GM23248 (cell line): ENCODE data around the gene CUL4B. TPM values are rescaled to one million over a fixed set of nuclear protein-coding genes. Genes with fewer than 3 reads are reported as not detected.
"Not testable (repeated sequence)": the region's sequence is repeated elsewhere in the genome, so short reads cannot be mapped to it uniquely, and the experiment has no call there.

Experiments
- DNase-seq: peaks from one replicate; pipeline ENCODE4 v3.0.0-alpha.2; 2015
- H2AFZ ChIP-seq: fragments of 200-600 bp; sonication (generic); 2 replicates; pipeline ENCODE4 v1.6.1; 2016; ENCODE audit warnings: antibody characterized with exemption
- H3F3A ChIP-seq: fragments of 200-600 bp; sonication (generic); 2 replicates; pipeline ENCODE4 v1.6.1; 2016; ENCODE audit warnings: mild to moderate bottlenecking, antibody characterized with exemption, mixed run types; ENCODE audit not compliant: insufficient read depth
- H3K27ac ChIP-seq: fragments of 200-600 bp; sonication (generic); 2 replicates; pipeline ENCODE4 v1.5.1; 2016; ENCODE audit warnings: mild to moderate bottlenecking
- H3K27me3 ChIP-seq: fragments of 200-600 bp; sonication (generic); replicated peaks from 2 replicates; pipeline ENCODE4 v1.6.1; 2016; ENCODE audit warnings: mild to moderate bottlenecking; ENCODE audit not compliant: insufficient read depth
- H3K36me3 ChIP-seq: fragments of 200-600 bp; sonication (generic); 2 replicates; pipeline ENCODE4 v1.6.1; 2016; ENCODE audit warnings: low read depth, mild to moderate bottlenecking
- H3K4me1 ChIP-seq: fragments of 200-600 bp; sonication (generic); 2 replicates; pipeline ENCODE4 v1.6.1; 2016; ENCODE audit warnings: mild to moderate bottlenecking; ENCODE audit not compliant: insufficient read depth
- H3K4me2 ChIP-seq: fragments of 200-600 bp; sonication (generic); one replicate; pipeline ENCODE4 v1.6.1; 2016; ENCODE audit warnings: mild to moderate bottlenecking; ENCODE audit not compliant: unreplicated experiment
- H3K4me3 ChIP-seq: fragments of 200-600 bp; sonication (generic); 2 replicates; pipeline ENCODE4 v1.5.1; 2016; ENCODE audit warnings: mild to moderate bottlenecking
- H3K79me2 ChIP-seq: fragments of 200-600 bp; sonication (generic); 2 replicates; pipeline ENCODE4 v1.6.1; 2016; ENCODE audit warnings: mild to moderate bottlenecking; ENCODE audit not compliant: insufficient read depth
- H3K9ac ChIP-seq: fragments of 200-600 bp; sonication (generic); 2 replicates; pipeline ENCODE4 v1.6.1; 2016; ENCODE audit warnings: mild to moderate bottlenecking
- H3K9me2 ChIP-seq: fragments of 200-600 bp; sonication (generic); 2 replicates; pipeline ENCODE4 v1.6.1; 2016; ENCODE audit warnings: mixed run types, mild to moderate bottlenecking, moderate library complexity; ENCODE audit not compliant: insufficient read depth
- H3K9me3 ChIP-seq: fragments of 200-600 bp; sonication (generic); one replicate; pipeline ENCODE4 v1.6.1; 2017; ENCODE audit warnings: low read depth
- H4K20me1 ChIP-seq: fragments of 200-600 bp; sonication (generic); 2 replicates; pipeline ENCODE4 v1.6.0; 2016; ENCODE audit not compliant: insufficient read depth
- EZH2 ChIP-seq: fragments of 200-600 bp; sonication (generic); IDR thresholded peaks from 2 replicates; pipeline ENCODE4 v1.6.1; 2018; ENCODE audit warnings: antibody characterized with exemption, mild to moderate bottlenecking; ENCODE audit not compliant: insufficient read depth, poor library complexity, severe bottlenecking
- EZH2phosphoT487 ChIP-seq: fragments of 200-600 bp; sonication (generic); IDR thresholded peaks from 2 replicates; pipeline ENCODE4 v1.6.1; 2018; ENCODE audit warnings: antibody characterized with exemption, moderate library complexity, mild to moderate bottlenecking, low read depth; ENCODE audit not compliant: insufficient read depth
- WGBS, 2 experiments: methylation state at CpG; one replicate each; pipeline ENCODE4 v1.1.6; 2015 to 2017; ENCODE audit warnings: low lambda C conversion rate in 2 of 2, low coverage in 1 of 2; ENCODE audit errors: missing lambda C conversion rate in 2 of 2; 5-methylcytosine and 5-hydroxymethylcytosine counted together
- in situ Hi-C: fragments of 300-500 bp; cut with MboI; formaldehyde crosslinking; loops from 2 replicates; pipeline ENCODE4 v1.15.0; 2020
- polyA plus RNA-seq: library from polyadenylated mRNA; unstranded; fragments of >200 nt; fragmentation: Nextera tagmentation; extraction: Ambion mirVana; gene quantifications from 2 replicates; pipeline ENCODE4 v1.2.1, GENCODE V29; 2016
- total RNA-seq: library from RNA; depleted of rRNA; stranded (reverse); fragments of >200 nt; shearing (Covaris generic); gene quantifications from 2 replicates; pipeline ENCODE4 v1.2.3, GENCODE V29; 2014

CUL4B gene
- total and polyA plus RNA-seq, 2 experiments from 2014 or later = 158 TPM

DNA sequence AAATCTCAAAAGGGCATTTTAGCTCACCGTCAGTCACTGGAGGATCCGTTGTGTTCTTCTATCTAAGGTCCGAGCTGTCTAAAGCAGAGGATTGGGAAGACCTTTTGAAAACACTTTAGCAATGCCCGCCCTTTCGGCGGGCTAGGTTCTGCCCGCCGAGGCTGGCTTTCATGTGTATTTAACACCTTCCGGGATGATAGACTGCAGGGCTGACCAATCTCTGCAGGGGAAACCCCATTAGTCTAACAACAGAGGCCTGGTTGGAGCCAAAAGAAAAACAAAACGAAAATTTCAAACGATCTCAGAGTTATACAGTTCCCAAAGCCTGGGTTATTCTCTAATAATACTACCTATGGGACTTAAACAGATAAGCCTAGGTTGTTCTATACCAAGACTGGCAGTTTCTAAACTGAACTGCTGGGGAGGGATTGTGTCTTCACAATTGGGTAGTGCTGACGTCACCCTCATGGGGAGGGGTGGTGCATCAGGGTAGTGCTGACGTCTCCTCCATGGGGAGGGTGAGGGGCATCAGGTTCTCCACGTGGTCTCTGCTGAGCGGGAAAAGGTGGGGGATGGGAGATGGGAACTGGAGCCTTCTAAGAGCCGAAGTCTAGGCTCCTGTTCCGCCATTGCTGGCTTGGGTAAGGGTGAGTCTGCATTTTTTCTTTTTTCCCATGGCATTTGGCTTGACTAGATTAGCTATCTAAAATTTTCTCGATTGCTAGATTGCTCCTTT is 14.8 kb upstream of the CUL4B start:
- no peak for DNase-seq
- no peak for TF ChIP-seq EZH2phosphoT487
- Histone ChIP-seq H3K4me2 (no peak overlapping the region), H3K9ac (no peak overlapping the region), H3K9me2 (no peaks in the 10 kb centered on the region), H3K9me3 (no peaks in the 10 kb centered on the region), H3K4me3 (no peak overlapping the region), H3K27me3 (no peaks in the 10 kb centered on the region), H3K36me3 (no peaks in the 10 kb centered on the region), H3K4me1 (no peaks in the 10 kb centered on the region), H4K20me1 (no peaks in the 10 kb centered on the region), H3K27ac (no peak overlapping the region), H2AFZ (no peak overlapping the region), H3F3A (no peaks in the 10 kb centered on the region), H3K79me2 (no peaks in the 10 kb centered on the region)
- WGBS, 2 experiments = 69 to 75% methylated on average over 18 of the region's 18 CpGs
- in situ Hi-C loops = no loop called here

DNA sequence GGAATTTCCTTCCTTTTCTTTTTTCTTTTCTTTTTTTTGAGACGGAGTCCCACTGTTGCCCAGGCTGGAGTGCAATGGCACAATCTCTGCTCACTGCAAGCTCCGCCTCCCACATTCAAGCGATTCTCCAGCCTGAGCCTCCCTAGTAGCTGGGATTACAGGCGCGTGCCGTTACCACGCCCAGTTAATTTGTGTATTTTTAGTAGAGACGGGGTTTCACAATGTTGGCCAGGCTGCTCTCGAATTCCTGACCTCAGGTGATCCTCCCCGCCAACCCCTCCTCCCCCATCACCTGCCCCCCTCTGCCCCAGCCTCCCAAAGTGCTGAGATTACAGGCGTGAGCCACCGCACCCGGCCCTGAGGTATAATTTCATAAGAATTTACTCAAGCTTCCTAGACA is 13.0 kb upstream of the CUL4B start:
- H3K9me3 ChIP-seq, H3K4me1 ChIP-seq, H3K79me2 ChIP-seq, H2AFZ ChIP-seq, H3K36me3 ChIP-seq, DNase-seq, in situ Hi-C loops, H4K20me1 ChIP-seq, H3K27ac ChIP-seq, H3K4me2 ChIP-seq, H3F3A ChIP-seq, H3K4me3 ChIP-seq, H3K9ac ChIP-seq, H3K9me2 ChIP-seq, H3K27me3 ChIP-seq: not testable (repeated sequence)
- WGBS, 2 experiments = 98 to 100% methylated on average over 1 to 12 of the region's 13 CpGs

DNA sequence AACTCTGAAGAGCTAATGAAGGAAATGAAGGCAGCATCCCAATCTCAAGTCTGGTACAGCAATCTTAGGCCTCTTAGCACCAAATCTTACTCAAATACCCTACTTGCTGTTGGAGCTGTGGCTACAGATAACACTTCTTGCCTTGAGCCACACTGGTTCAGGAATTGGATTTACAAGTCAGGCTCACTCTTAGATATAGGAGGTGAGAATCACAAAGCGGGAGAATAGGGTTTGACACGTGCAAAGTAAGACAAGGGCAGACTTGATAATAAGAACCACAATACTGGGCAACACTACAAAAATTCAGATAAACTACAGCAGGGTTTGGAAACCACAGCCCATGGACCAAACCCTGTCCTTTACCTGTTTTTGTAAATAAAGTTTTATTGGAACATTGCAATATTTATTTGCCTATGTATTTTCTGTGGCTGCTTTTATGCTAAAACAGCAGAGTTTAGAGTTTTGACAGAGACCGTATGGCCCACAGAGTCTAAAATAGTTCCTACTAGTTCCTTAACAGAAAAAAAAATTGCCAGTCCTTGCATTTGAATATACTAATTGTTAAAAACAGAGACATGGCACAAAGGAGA is 9.3 kb upstream of the CUL4B start:
- WGBS, 2 experiments = 90 to 100% methylated on average over 2 of the region's 3 CpGs
- Histone ChIP-seq H3K9me3 (no peaks in the 10 kb centered on the region), H3K36me3 (no peaks in the 10 kb centered on the region), H2AFZ (no peak overlapping the region), H3K79me2 (no peaks in the 10 kb centered on the region), H3K27me3 (no peaks in the 10 kb centered on the region), H3F3A (no peaks in the 10 kb centered on the region), H3K4me2 (no peak overlapping the region), H3K4me1 (no peaks in the 10 kb centered on the region), H3K9me2 (no peaks in the 10 kb centered on the region), H3K4me3 (no peak overlapping the region), H3K9ac (no peak overlapping the region), H4K20me1 (no peaks in the 10 kb centered on the region), H3K27ac (no peak overlapping the region)
- in situ Hi-C loops = no loop called here
- no peak for TF ChIP-seq EZH2phosphoT487
- TF ChIP-seq EZH2 = no peak
- no peak for DNase-seq

DNA sequence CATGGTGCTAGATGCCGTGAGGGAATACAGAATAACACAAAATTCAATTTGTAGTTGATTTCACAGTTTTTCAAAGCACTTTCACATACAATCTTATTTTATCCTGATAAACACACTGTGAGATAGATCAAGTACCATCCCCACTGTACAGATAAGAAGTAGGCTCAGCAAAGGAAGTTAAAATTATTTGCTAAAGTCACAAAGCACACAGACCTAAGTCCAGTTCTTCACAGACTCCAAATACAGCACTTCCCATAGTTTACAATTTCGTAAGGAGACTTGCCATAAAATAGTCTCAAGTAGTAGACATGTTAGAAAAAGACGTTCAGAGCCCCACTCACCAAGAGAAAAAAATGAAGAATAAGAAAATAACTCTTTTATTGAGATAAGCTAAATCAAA is 7.8 kb upstream of the CUL4B start:
- H3K4me3 ChIP-seq = no peak overlapping the region
- H3K79me2 ChIP-seq = no peaks in the 10 kb centered on the region
- DNase-seq = no peak

DNA sequence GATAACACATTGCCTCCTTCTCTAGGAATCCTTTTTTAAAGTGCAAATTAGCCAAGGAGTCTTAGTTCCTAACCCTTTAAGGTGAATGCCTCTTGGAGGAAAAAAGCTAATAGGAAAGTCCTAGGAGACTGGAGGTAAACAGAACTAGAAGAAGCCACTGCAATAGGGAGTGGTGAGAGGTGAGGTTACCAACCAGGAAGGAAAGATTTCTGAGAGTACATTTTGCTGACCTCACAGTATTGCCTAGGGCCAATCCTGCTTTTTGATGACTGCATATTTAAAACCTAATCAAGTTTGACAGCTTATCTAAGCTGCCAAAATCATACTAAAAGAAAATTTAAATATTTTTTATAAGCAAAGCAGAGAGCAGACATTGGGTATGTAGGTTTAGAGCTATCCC is 7.3 kb upstream of the CUL4B start:
- TF ChIP-seq EZH2 (no peak), EZH2phosphoT487 (no peak)
- Histone ChIP-seq H3K4me2 (no peak overlapping the region), H3K79me2 (no peaks in the 10 kb centered on the region), H3K9me2 (no peaks in the 10 kb centered on the region), H4K20me1 (no peaks in the 10 kb centered on the region), H3K4me1 (no peaks in the 10 kb centered on the region), H3K27ac (no peak overlapping the region), H2AFZ (no peak overlapping the region), H3F3A (no peaks in the 10 kb centered on the region), H3K4me3 (no peak overlapping the region), H3K36me3 (no peaks in the 10 kb centered on the region), H3K9ac (no peak overlapping the region), H3K27me3 (no peaks in the 10 kb centered on the region), H3K9me3 (no peaks in the 10 kb centered on the region)
- in situ Hi-C loops = no loop called here
- no peak for DNase-seq

More for the DNA sequence above, 7.8 kb upstream of the CUL4B start:
- in situ Hi-C loops = no loop called here
- TF ChIP-seq EZH2 = no peak
- TF ChIP-seq EZH2phosphoT487 = no peak
- Histone ChIP-seq H3K27me3 (no peaks in the 10 kb centered on the region), H3K9me2 (no peaks in the 10 kb centered on the region), H3K9ac (no peak overlapping the region), H3K4me2 (no peak overlapping the region), H3F3A (no peaks in the 10 kb centered on the region), H3K27ac (no peak overlapping the region), H2AFZ (no peak overlapping the region), H3K4me1 (no peaks in the 10 kb centered on the region), H4K20me1 (no peaks in the 10 kb centered on the region), H3K9me3 (no peaks in the 10 kb centered on the region), H3K36me3 (no peaks in the 10 kb centered on the region)
- WGBS, 2 experiments = 77 to 87% methylated on average over 3 of the region's 3 CpGs
